Neural cell (in vitro differentiated cells): Measurements from ENCODE around the gene NPC1. TPM values are rescaled to one million over a fixed set of nuclear protein-coding genes. Genes with fewer than 3 reads are reported as not detected.

Source experiments
- H2AFZ ChIP-seq: fragments of 200-600, 300-800 bp; sonication (generic), shearing (Covaris generic); 2 replicates; pipeline ENCODE4 v1.6.0; 2014; ENCODE audit warnings: low read depth, mild to moderate bottlenecking, antibody characterized with exemption, low read length, moderate library complexity
- H3F3A ChIP-seq: fragments of 200-600 bp; shearing (Covaris generic); 2 replicates; pipeline ENCODE4 v1.6.1; 2016; ENCODE audit warnings: mild to moderate bottlenecking, moderate library complexity, mixed read lengths, antibody characterized with exemption, low read length; ENCODE audit not compliant: insufficient read depth, poor library complexity, severe bottlenecking
- H3K27ac ChIP-seq: fragments of 200-600, 300-800 bp; sonication (generic), shearing (Covaris generic); 2 replicates; pipeline ENCODE4 v1.5.1; 2014; ENCODE audit warnings: mild to moderate bottlenecking, low read length, moderate library complexity
- H3K27me3 ChIP-seq: fragments of 300-800, 200-600 bp; sonication (generic), shearing (Covaris generic); 2 replicates; pipeline ENCODE4 v1.6.0; 2014; ENCODE audit warnings: mild to moderate bottlenecking, low read depth, low read length, moderate library complexity; ENCODE audit not compliant: insufficient read depth
- H3K36me3 ChIP-seq: fragments of 300-800, 200-600 bp; sonication (generic), shearing (Covaris generic); 2 replicates; pipeline ENCODE4 v1.5.1; 2014; ENCODE audit warnings: mild to moderate bottlenecking, antibody characterized with exemption, low read length, moderate library complexity; ENCODE audit not compliant: insufficient read depth
- H3K4me2 ChIP-seq: fragments of 300-800, 200-600 bp; sonication (generic), shearing (Covaris generic); 2 replicates; pipeline ENCODE4 v1.6.0; 2014; ENCODE audit warnings: mild to moderate bottlenecking, low read length
- H3K4me3 ChIP-seq: fragments of 300-800, 200-600 bp; sonication (generic), shearing (Covaris generic); 2 replicates; pipeline ENCODE4 v1.5.1; 2014; ENCODE audit warnings: mild to moderate bottlenecking, low read length, moderate library complexity
- H3K79me2 ChIP-seq: fragments of 200-600 bp; shearing (Covaris generic); replicated peaks from 2 replicates; pipeline ENCODE4 v1.6.0; 2014; ENCODE audit warnings: mild to moderate bottlenecking, low read length, moderate library complexity; ENCODE audit not compliant: insufficient read depth
- H3K9ac ChIP-seq: fragments of 300-800, 200-600 bp; sonication (generic), shearing (Covaris generic); 2 replicates; pipeline ENCODE4 v1.6.1; 2016; ENCODE audit warnings: mild to moderate bottlenecking, low read length, mixed read lengths
- H3K9me2 ChIP-seq: fragments of 200-600 bp; shearing (Covaris generic); 2 replicates; pipeline ENCODE4 v1.6.1; 2016; ENCODE audit warnings: mild to moderate bottlenecking, low read length, mixed read lengths; ENCODE audit not compliant: insufficient read depth
- H3K9me3 ChIP-seq: fragments of 200-600, 300-800 bp; sonication (generic), shearing (Covaris generic); 2 replicates; pipeline ENCODE4 v1.6.1; 2016; ENCODE audit warnings: mild to moderate bottlenecking, mixed run types, low read length, moderate library complexity, mixed read lengths
- H4K20me1 ChIP-seq: fragments of 200-600 bp; shearing (Covaris generic); 2 replicates; pipeline ENCODE4 v1.6.1; 2016; ENCODE audit warnings: mild to moderate bottlenecking, mixed run types; ENCODE audit not compliant: insufficient read depth
- EP300 ChIP-seq: fragments of 450-650 bp; conservative IDR thresholded peaks from 2 replicates; pipeline ENCODE4 v1.6.1; 2014; ENCODE audit warnings: antibody characterized with exemption, mild to moderate bottlenecking, moderate library complexity; ENCODE audit not compliant: poor library complexity, severe bottlenecking
- EZH2 ChIP-seq: fragments of 200-600, 300-800 bp; shearing (Covaris generic), sonication (generic); IDR thresholded peaks from 2 replicates; pipeline ENCODE4 v1.6.1; 2014; ENCODE audit warnings: antibody characterized with exemption, low read length, borderline replicate concordance, mild to moderate bottlenecking; ENCODE audit not compliant: insufficient read depth, poor library complexity, severe bottlenecking
- MXI1 ChIP-seq: fragments of 450-650 bp; conservative IDR thresholded peaks from 2 replicates; pipeline ENCODE4 v1.6.1; 2014; ENCODE audit warnings: antibody characterized with exemption, mild to moderate bottlenecking; ENCODE audit not compliant: poor library complexity, severe bottlenecking
- POLR2AphosphoS5 ChIP-seq: IDR thresholded peaks from 2 replicates; pipeline ENCODE4 v1.6.1; 2012
- RAD21 ChIP-seq: fragments of 450-650 bp; conservative IDR thresholded peaks from 2 replicates; pipeline ENCODE4 v1.6.1; 2014; ENCODE audit warnings: antibody characterized with exemption, mild to moderate bottlenecking, moderate library complexity
- SMC3 ChIP-seq: fragments of 450-650 bp; conservative IDR thresholded peaks from 2 replicates; pipeline ENCODE4 v1.6.1; 2014; ENCODE audit warnings: antibody characterized with exemption, mild to moderate bottlenecking, moderate library complexity; ENCODE audit not compliant: poor library complexity
- TAF1 ChIP-seq: IDR thresholded peaks from 2 replicates; pipeline ENCODE4 v1.6.1; 2012; ENCODE audit warnings: low read depth
- polyA plus RNA-seq: library from polyadenylated mRNA; depleted of rRNA; stranded (reverse); fragments of >200 nt; gene quantifications from 2 replicates; pipeline ENCODE4 v1.2.3, GENCODE V29; 2014
- TF ChIP-seq, protein P1 (sequence below): IDR thresholded peaks from 2 replicates; pipeline ENCODE4 v1.6.1; 2012; ENCODE audit warnings: borderline replicate concordance
- TF ChIP-seq, protein P2 (sequence below): fragments of 450-650 bp; IDR thresholded peaks from 2 replicates; pipeline ENCODE4 v1.5.1; 2014; ENCODE audit warnings: antibody characterized with exemption, mild to moderate bottlenecking, moderate library complexity; ENCODE audit not compliant: poor library complexity, severe bottlenecking

Gene NPC1
- polyA plus RNA-seq, 1 donor from 2014 or later = 20.9 TPM

DNA sequence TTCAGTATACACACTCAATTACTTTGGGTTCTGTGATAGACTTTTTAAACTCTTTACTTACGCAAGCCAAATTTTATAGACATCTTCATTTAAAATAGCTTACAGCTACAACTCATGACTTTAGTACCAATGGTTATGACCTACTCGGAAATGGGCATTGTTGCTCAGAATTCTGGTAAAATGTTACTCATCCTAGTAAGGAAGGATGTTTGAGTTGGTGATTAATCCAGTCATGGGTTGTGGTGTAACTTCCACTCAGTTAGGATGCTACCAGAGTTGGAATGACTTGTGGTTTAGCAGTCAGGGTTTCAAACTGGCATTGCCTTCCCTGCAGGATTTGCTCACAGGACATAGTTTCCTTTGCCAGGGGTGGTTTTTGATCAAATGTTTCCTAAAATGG is 7.4 kb upstream of the NPC1 start:
- no peaks in the 10 kb centered on the region for H3K9me2 ChIP-seq
- H3K36me3 ChIP-seq = no peaks in the 10 kb centered on the region
- no peaks in the 10 kb centered on the region for H3F3A ChIP-seq
- H3K27me3 ChIP-seq = no peaks in the 10 kb centered on the region
- no peaks in the 10 kb centered on the region for H4K20me1 ChIP-seq
- H3K9me3 ChIP-seq = no peaks in the 10 kb centered on the region
- no peak overlapping the region for H2AFZ ChIP-seq
- H3K9ac ChIP-seq = no peak overlapping the region
- no peak overlapping the region for H3K4me3 ChIP-seq
- no peak overlapping the region for H3K4me2 ChIP-seq
- no peak for TF ChIP-seq POLR2AphosphoS5
- no peaks in the 10 kb centered on the region for H3K79me2 ChIP-seq
- no peak overlapping the region for H3K27ac ChIP-seq

DNA sequence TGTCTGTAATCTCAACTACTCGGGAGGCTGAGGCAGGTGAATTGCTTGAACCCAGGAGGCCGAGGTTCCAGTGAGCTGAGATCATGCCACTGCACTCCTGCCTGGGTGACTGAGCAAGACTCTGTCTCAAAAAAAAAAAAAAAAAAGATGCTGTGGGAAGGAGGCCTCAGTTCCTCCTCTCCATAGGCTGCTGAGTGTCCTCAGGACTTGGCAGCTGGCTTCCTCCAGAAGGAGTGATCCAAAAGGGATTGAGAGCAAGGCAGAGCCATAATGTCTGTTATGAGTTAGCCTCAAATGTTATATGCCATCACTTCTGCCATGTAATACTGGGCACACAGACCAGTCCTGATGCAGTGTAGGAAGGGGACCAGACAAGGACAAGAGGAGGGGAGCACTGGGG is 6.6 kb upstream of the NPC1 start:
- no peaks in the 10 kb centered on the region for H3K9me2 ChIP-seq
- H3K79me2 ChIP-seq = no peaks in the 10 kb centered on the region
- no peaks in the 10 kb centered on the region for H3K9me3 ChIP-seq
- TF ChIP-seq, protein P1, sequence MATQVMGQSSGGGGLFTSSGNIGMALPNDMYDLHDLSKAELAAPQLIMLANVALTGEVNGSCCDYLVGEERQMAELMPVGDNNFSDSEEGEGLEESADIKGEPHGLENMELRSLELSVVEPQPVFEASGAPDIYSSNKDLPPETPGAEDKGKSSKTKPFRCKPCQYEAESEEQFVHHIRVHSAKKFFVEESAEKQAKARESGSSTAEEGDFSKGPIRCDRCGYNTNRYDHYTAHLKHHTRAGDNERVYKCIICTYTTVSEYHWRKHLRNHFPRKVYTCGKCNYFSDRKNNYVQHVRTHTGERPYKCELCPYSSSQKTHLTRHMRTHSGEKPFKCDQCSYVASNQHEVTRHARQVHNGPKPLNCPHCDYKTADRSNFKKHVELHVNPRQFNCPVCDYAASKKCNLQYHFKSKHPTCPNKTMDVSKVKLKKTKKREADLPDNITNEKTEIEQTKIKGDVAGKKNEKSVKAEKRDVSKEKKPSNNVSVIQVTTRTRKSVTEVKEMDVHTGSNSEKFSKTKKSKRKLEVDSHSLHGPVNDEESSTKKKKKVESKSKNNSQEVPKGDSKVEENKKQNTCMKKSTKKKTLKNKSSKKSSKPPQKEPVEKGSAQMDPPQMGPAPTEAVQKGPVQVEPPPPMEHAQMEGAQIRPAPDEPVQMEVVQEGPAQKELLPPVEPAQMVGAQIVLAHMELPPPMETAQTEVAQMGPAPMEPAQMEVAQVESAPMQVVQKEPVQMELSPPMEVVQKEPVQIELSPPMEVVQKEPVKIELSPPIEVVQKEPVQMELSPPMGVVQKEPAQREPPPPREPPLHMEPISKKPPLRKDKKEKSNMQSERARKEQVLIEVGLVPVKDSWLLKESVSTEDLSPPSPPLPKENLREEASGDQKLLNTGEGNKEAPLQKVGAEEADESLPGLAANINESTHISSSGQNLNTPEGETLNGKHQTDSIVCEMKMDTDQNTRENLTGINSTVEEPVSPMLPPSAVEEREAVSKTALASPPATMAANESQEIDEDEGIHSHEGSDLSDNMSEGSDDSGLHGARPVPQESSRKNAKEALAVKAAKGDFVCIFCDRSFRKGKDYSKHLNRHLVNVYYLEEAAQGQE = no peak
- TF ChIP-seq MXI1 (no peak), SMC3 (no peak), RAD21 (no peak), TAF1 (no peak), EZH2 (no peak), POLR2AphosphoS5 (no peak), EP300 (no peak)
- TF ChIP-seq, protein P2, sequence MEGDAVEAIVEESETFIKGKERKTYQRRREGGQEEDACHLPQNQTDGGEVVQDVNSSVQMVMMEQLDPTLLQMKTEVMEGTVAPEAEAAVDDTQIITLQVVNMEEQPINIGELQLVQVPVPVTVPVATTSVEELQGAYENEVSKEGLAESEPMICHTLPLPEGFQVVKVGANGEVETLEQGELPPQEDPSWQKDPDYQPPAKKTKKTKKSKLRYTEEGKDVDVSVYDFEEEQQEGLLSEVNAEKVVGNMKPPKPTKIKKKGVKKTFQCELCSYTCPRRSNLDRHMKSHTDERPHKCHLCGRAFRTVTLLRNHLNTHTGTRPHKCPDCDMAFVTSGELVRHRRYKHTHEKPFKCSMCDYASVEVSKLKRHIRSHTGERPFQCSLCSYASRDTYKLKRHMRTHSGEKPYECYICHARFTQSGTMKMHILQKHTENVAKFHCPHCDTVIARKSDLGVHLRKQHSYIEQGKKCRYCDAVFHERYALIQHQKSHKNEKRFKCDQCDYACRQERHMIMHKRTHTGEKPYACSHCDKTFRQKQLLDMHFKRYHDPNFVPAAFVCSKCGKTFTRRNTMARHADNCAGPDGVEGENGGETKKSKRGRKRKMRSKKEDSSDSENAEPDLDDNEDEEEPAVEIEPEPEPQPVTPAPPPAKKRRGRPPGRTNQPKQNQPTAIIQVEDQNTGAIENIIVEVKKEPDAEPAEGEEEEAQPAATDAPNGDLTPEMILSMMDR = no peak
- no peaks in the 10 kb centered on the region for H3F3A ChIP-seq
- H3K36me3 ChIP-seq = no peaks in the 10 kb centered on the region
- no peaks in the 10 kb centered on the region for H4K20me1 ChIP-seq
- H3K27me3 ChIP-seq = no peaks in the 10 kb centered on the region
- no peak overlapping the region for H3K4me3 ChIP-seq
- no peak overlapping the region for H3K27ac ChIP-seq
- no peak overlapping the region for H3K9ac ChIP-seq
- no peak overlapping the region for H2AFZ ChIP-seq
- no peak overlapping the region for H3K4me2 ChIP-seq

DNA sequence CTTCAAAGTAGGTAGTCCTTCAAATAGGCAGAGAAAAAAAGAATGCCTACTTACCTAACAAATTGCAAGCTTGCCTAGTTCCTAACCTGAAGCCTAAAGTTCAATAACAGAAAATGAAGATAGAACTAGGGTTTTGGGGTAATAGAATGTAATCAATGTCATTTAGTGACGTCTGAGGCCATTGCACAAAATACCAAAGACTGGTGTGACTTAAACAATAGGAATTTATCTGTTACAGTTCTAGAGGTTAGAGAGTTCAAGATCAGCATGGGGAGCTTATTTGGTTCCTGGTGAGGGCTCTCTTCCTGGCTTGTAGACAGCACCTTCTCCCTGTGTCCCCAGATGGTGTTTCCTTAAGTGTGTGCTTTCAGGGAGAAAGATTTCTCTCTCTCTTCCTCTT is 4.7 kb upstream of the NPC1 start:
- Histone ChIP-seq H3K27ac (no peak overlapping the region), H3K4me3 (no peak overlapping the region), H3K9me3 (no peaks in the 10 kb centered on the region), H3F3A (no peaks in the 10 kb centered on the region), H3K4me2 (no peak overlapping the region), H2AFZ (no peak overlapping the region), H3K9me2 (no peaks in the 10 kb centered on the region), H3K9ac (no peak overlapping the region), H3K79me2 (no peaks in the 10 kb centered on the region), H4K20me1 (no peaks in the 10 kb centered on the region), H3K36me3 (no peaks in the 10 kb centered on the region), H3K27me3 (no peaks in the 10 kb centered on the region)
- TF ChIP-seq EZH2 (no peak), TAF1 (no peak), RAD21 (no peak), EP300 (no peak), POLR2AphosphoS5 (no peak), MXI1 (no peak), SMC3 (no peak)
- TF ChIP-seq, protein P2 = no peak
- TF ChIP-seq, protein P1 = no peak
